ENCODE results near the gene SKAP2.
"Not testable (repeated sequence)": the region's sequence is repeated elsewhere in the genome, so short reads cannot be mapped to it uniquely, and the experiment has no call there.

The SKAP2 gene

GRCh38 chr7:26857506-26858240, 6.7 kb downstream of the SKAP2 start:
- DNase-seq: peak in 1 of 56 donors; percentile 2

GRCh38 chr7:26857170-26857505, 7.3 kb downstream of the SKAP2 start:
- no peak for DNase-seq

- no peak for DNase-seq
Observed at GRCh38 chr7:26856176-26856985, 8.0 kb downstream of the SKAP2 start.

- DNase-seq: no peak
Observed at GRCh38 chr7:26854876-26855855, 9.2 kb downstream of the SKAP2 start.

- DNase-seq: peak in 1 of 56 donors; percentile 7
Observed at GRCh38 chr7:26853788-26854393, 10.5 kb downstream of the SKAP2 start.

- DNase-seq: no peak
Observed at GRCh38 chr7:26850193-26850651, 14.2 kb downstream of the SKAP2 start.

- no peak for DNase-seq
Observed at GRCh38 chr7:26843705-26844104, 20.7 kb downstream of the SKAP2 start.

GRCh38 chr7:26842897-26843296, 21.5 kb downstream of the SKAP2 start:
- DNase-seq: no peak

- no peak for DNase-seq
Observed at GRCh38 chr7:26841003-26841739, 23.2 kb downstream of the SKAP2 start.

- not testable (repeated sequence) for DNase-seq
Observed at GRCh38 chr7:26836793-26837192, 27.6 kb downstream of the SKAP2 start.

GRCh38 chr7:26815426-26815825, 49.0 kb downstream of the SKAP2 start:
- DNase-seq: no peak

GRCh38 chr7:26813432-26813831, 51.0 kb downstream of the SKAP2 start:
- DNase-seq: no peak

GRCh38 chr7:26794541-26794940, 69.8 kb downstream of the SKAP2 start:
- no peak for DNase-seq

GRCh38 chr7:26792576-26792975, 71.8 kb downstream of the SKAP2 start:
- DNase-seq: no peak

- no peak for DNase-seq
Observed at GRCh38 chr7:26792006-26792405, 72.4 kb downstream of the SKAP2 start.

- no peak for DNase-seq
Observed at GRCh38 chr7:26789481-26790184, 74.8 kb downstream of the SKAP2 start.

- DNase-seq: no peak
Observed at GRCh38 chr7:26787701-26788100, 76.7 kb downstream of the SKAP2 start.

GRCh38 chr7:26784118-26784517, 80.3 kb downstream of the SKAP2 start:
- DNase-seq: no peak

- DNase-seq: no peak
Observed at GRCh38 chr7:26782501-26782900, 81.9 kb downstream of the SKAP2 start.

Measured in amygdala (tissue), 56 donors.